Rectal smooth muscle tissue (tissue), 1 donor: ENCODE results near the gene CCDC43.
"Not testable (repeated sequence)": the region's sequence is repeated elsewhere in the genome, so short reads cannot be mapped to it uniquely, and the experiment has no call there.

Source experiments
- H3K27ac ChIP-seq: one replicate; pipeline ENCODE4 v1.7.0; 2013; ENCODE audit warnings: low read depth, low read length, inconsistent platforms
- H3K27me3 ChIP-seq: one replicate; pipeline ENCODE4 v1.7.0; 2013; ENCODE audit warnings: low read length; ENCODE audit not compliant: control insufficient read depth, insufficient read depth
- H3K36me3 ChIP-seq: one replicate; pipeline ENCODE4 v1.7.0; 2013; ENCODE audit warnings: low read length; ENCODE audit not compliant: control insufficient read depth, insufficient read depth
- H3K4me1 ChIP-seq: one replicate; pipeline ENCODE4 v1.7.0; 2013; ENCODE audit warnings: low read length; ENCODE audit not compliant: control insufficient read depth, insufficient read depth
- H3K4me3 ChIP-seq: one replicate; pipeline ENCODE4 v1.7.0; 2013; ENCODE audit warnings: low read length
- H3K9ac ChIP-seq: one replicate; pipeline ENCODE4 v1.7.0; 2013; ENCODE audit warnings: low read length

Gene CCDC43

DNA sequence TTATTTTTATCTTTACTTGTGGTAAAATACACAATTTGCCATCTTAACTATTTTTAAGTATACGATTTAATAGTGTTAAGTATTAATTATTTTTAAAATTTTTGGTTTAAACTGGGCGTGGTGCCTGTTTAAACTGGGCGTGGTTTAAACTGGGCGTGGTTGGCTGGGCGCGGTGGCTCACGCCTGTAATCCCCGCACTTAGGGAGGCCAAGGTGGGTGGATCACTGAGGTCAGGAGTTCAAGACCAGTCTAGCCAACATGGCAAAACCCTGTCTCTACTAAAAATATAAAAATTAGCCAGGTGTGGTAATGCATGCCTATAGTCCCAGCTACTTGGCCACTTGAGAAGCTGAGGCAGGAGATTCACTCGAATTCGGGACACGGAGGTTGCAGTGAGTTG is 4.0 kb upstream of the CCDC43 start:
- Histone ChIP-seq H3K27ac (no peak overlapping the region), H3K4me1 (peaks cover 7% of the 10 kb centered on the region), H3K9ac (no peak overlapping the region), H3K36me3 (no peaks in the 10 kb centered on the region), H3K27me3 (no peaks in the 10 kb centered on the region), H3K4me3 (no peak overlapping the region)

DNA sequence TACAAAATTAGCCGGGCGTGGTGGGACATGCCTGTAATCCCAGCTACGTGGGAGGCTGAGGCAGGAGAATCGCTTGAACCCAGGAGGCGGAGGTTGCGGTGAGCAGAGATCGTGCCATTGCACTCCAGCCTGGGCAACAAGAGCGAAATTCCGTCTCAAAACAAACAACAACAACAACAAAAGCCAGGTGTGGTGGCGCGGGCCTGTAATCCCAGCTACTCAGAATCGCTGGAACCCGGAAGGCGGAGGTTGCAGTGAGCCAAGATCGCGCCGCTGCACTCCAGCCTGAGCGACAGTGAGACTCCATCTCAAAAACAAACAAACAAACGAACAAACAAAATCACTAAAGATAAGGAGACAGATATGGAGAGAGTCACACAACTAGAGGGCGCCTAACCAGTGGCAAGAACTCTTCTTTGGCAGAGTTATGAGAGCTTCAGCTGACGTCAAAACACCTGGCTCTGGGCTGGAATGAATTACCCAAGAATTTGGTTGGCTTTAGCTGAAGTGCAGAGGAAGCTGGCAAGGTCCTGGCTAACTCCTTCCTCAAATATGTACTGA is 1.2 kb upstream of the CCDC43 start:
- not testable (repeated sequence) for H3K4me3 ChIP-seq, H3K27ac ChIP-seq, H3K27me3 ChIP-seq, H3K4me1 ChIP-seq, H3K9ac ChIP-seq, H3K36me3 ChIP-seq

- Histone ChIP-seq H3K4me1 (peaks cover 9% of the 10 kb centered on the region), H3K36me3 (no peaks in the 10 kb centered on the region), H3K27me3 (no peaks in the 10 kb centered on the region), H3K4me3 (peak overlapping the region; percentile 93), H3K9ac (peak overlapping the region; percentile 39), H3K27ac (peak overlapping the region; percentile 88)
These were observed 700 bp downstream of the CCDC43 start for GRCh38 chr17:44688675-44689476.

DNA sequence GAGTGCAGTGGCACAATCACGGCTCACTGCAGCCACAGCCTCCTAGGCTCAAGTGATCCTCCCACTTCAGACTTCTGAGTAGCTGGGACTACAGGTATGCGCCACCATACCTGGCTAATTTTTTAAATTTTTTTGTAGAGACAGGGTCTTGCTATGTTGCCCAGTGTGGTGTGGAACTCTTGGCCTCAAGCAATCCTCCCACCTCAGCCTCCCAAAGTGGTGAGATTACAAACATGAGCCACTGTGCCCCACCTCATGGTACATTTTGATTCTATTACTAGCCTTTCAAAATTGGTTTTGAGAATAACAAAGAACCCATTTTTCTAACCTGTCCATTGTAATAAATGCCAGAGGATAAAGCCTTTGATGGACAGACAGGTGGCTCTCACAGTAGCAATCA is 1.4 kb downstream of the CCDC43 start:
- Histone ChIP-seq H3K4me1 (peaks cover 9% of the 10 kb centered on the region), H3K36me3 (no peaks in the 10 kb centered on the region), H3K27me3 (no peaks in the 10 kb centered on the region), H3K9ac (no peak overlapping the region), H3K4me3 (peak overlapping the region; percentile 93), H3K27ac (peak overlapping the region; percentile 88)

DNA sequence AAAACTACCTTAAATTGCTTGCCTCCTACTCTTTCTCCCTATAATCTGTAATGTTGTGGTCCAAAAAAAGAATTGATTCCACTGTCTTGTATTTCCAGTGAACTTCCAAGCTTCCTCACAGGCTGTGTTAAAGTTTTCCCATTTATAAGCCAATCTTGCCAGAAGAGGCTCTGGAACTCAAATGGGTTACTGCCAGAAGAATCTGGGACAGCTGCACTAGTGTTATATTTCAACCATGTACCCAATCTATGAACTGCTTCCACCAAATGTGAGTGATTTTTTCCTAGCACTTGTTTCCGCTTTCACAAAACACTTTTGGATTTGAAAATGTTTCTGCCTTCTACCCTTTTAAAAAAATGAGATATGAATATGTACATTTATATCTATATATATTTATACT is 1.8 kb downstream of the CCDC43 start:
- Histone ChIP-seq H3K4me3 (no peak overlapping the region), H3K27ac (no peak overlapping the region), H3K36me3 (peaks cover 3% of the 10 kb centered on the region), H3K9ac (no peak overlapping the region), H3K4me1 (peaks cover 9% of the 10 kb centered on the region), H3K27me3 (no peaks in the 10 kb centered on the region)

- not testable (repeated sequence) for H3K27ac ChIP-seq, H3K9ac ChIP-seq, H3K4me1 ChIP-seq, H3K27me3 ChIP-seq, H3K4me3 ChIP-seq
- H3K36me3 ChIP-seq = peaks cover 16% of the 10 kb centered on the region
These were observed 6.3 kb downstream of the CCDC43 start for GRCh38 chr17:44683303-44683702.

GRCh38 chr17:44677136-44677535 is 12.4 kb downstream of the CCDC43 start:
- Histone ChIP-seq H3K27ac (no peak overlapping the region), H3K9ac (no peak overlapping the region), H3K4me3 (no peak overlapping the region), H3K27me3 (no peaks in the 10 kb centered on the region), H3K36me3 (peaks cover 12% of the 10 kb centered on the region), H3K4me1 (no peaks in the 10 kb centered on the region)

GRCh38 chr17:44673893-44674292 is 15.7 kb downstream of the CCDC43 start:
- Histone ChIP-seq H3K27ac (no peak overlapping the region), H3K9ac (no peak overlapping the region), H3K36me3 (peaks cover 3% of the 10 kb centered on the region), H3K27me3 (no peaks in the 10 kb centered on the region), H3K4me1 (no peaks in the 10 kb centered on the region), H3K4me3 (no peak overlapping the region)

DNA sequence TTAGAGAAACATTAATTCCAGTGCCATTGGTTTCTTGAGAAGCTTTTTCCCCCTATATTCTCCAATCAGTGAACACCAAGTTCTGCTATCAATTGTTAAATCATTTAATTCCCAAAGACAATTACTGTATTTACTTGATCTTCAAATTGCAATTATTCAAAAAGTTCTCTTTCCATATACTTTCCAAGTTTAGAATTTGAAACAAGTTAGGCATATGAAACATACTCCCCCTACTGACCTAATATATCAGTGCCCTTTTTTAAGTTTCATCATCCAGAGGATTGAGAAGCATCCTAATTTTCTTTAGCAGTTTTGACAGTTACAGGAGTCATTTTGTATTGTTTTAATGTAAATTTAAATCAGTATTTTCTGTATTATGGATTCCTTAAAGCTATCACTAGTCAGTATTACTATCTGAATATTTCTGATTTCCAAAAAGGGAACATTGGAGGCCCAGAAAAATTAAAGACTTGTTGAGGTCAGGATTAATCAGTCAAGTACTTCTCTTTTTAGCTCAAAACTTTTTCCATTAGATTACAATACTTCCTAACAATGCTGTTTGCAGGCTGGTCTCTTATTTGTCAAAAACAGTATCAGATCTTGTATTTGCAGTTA is 17.0 kb downstream of the CCDC43 start:
- Histone ChIP-seq H3K4me1 (no peaks in the 10 kb centered on the region), H3K27ac (no peak overlapping the region), H3K36me3 (no peaks in the 10 kb centered on the region), H3K9ac (no peak overlapping the region), H3K4me3 (no peak overlapping the region), H3K27me3 (no peaks in the 10 kb centered on the region)

GRCh38 chr17:44666006-44666405 is 23.6 kb downstream of the CCDC43 start:
- Histone ChIP-seq H3K27ac (no peak overlapping the region), H3K4me1 (no peaks in the 10 kb centered on the region), H3K36me3 (no peaks in the 10 kb centered on the region), H3K4me3 (no peak overlapping the region), H3K9ac (no peak overlapping the region), H3K27me3 (no peaks in the 10 kb centered on the region)

DNA sequence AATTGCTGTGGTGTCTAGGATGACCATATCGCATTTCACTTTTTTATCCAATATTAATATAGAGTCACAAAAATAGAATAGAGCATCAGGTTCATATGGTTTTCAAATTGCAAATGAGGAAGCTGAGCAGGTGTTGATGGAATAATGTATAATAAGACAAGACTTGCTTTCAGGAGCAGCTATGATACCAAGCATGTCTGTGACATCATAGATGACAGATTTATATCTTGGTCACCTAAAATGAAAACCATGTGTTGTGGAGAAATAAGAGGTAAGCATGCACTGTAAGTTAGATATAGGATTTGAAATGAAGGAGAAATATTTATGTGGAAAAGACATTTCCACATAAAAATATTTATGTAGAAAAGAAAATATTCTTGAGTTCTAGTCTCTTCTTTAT is 24.7 kb downstream of the CCDC43 start:
- Histone ChIP-seq H3K27ac (no peak overlapping the region), H3K4me3 (no peak overlapping the region), H3K9ac (no peak overlapping the region), H3K27me3 (no peaks in the 10 kb centered on the region), H3K4me1 (no peaks in the 10 kb centered on the region), H3K36me3 (no peaks in the 10 kb centered on the region)

DNA sequence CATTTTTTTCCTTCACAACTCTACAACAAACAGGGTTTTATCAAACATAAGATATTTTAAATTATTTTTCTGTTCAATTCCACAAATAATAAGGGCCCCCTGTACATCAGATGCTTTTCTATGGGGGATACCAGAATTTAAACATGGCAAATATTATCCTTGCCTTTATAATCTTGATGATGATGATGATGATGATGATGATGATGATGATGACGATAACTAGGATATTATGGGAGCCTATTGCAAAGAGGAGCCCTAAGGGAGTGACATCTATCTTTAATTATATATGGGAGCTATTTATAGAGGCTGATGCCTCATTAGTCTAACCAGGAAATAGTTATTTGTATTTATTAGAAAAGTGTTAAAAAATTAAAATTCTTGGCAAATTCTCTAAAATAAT is 26.5 kb downstream of the CCDC43 start:
- Histone ChIP-seq H3K36me3 (no peaks in the 10 kb centered on the region), H3K4me3 (no peak overlapping the region), H3K4me1 (no peaks in the 10 kb centered on the region), H3K27ac (no peak overlapping the region), H3K9ac (no peak overlapping the region), H3K27me3 (no peaks in the 10 kb centered on the region)

- Histone ChIP-seq H3K4me3 (no peak overlapping the region), H3K27me3 (no peaks in the 10 kb centered on the region), H3K36me3 (no peaks in the 10 kb centered on the region), H3K27ac (no peak overlapping the region), H3K9ac (no peak overlapping the region), H3K4me1 (no peaks in the 10 kb centered on the region)
These were observed 27.7 kb downstream of the CCDC43 start for GRCh38 chr17:44661835-44662234.
